HCT116 (cell line): ENCODE data around the gene CALD1. TPM values are rescaled to one million over a fixed set of nuclear protein-coding genes. Genes with fewer than 3 reads are reported as not detected.

Experiments
- ATAC-seq: fragments of 200-7000 bp; cut with Tn5 transposase; 2 replicates; pipeline ENCODE4 v1.9.1; 2020; ENCODE audit warnings: mild to moderate bottlenecking, moderate library complexity
- BruUV-seq: library from RNA; stranded (reverse); fragments of 400-500 nt; replicated peaks from 2 replicates; lab custom pipeline; 2021; lab: Mats Ljungman, UMichigan
- CTCF ChIA-PET: fragments of 300-600 bp; sonication (Branson Sonifier 250); formaldehyde crosslinking; loops from one replicate; lab custom pipeline; 2021; ENCODE audit warnings: antibody characterized with exemption; lab: Charles Lee
- POLR2A ChIA-PET: fragments of 300-600, 350-600 bp; sonication (Branson Sonifier 250); formaldehyde crosslinking; loops from one replicate; lab custom pipeline; 2021; ENCODE audit warnings: antibody characterized with exemption; lab: Charles Lee
- RAD21 ChIA-PET, 2 experiments: fragments of 300-600 bp; sonication (Branson Sonifier 250); formaldehyde crosslinking; loops; one replicate each; lab custom pipeline; 2023; ENCODE audit warnings: low total read pairs in 2 of 2; ENCODE audit not compliant: uncharacterized antibody in 2 of 2, unreplicated experiment in 2 of 2, low non-redundant PET in 1 of 2; lab: Charles Lee
- DNase-seq: peaks from one replicate; pipeline ENCODE4 v3.0.0-alpha.2; 2010; ENCODE audit warnings: low read depth, low spot score
- H2AFZ ChIP-seq: fragments of 200-600 bp; shearing (Covaris generic), sonication (generic); 2 replicates; pipeline ENCODE4 v1.6.1; 2017; ENCODE audit warnings: low read depth, mixed run types, mixed read lengths, antibody characterized with exemption, low read length; ENCODE audit not compliant: poor library complexity, severe bottlenecking
- H3K27ac ChIP-seq: 2 replicates; pipeline ENCODE4 v1.5.1; 2012; ENCODE audit warnings: low read depth, low read length
- H3K27me3 ChIP-seq: fragments of 200-600 bp; sonication (generic); 2 replicates; pipeline ENCODE4 v1.6.1; 2016; ENCODE audit warnings: mixed run types, low read length, mixed read lengths; ENCODE audit not compliant: insufficient read depth
- H3K36me3 ChIP-seq, 2 experiments: fragments of 200-500 bp in 1 of 2; fragments of 200-600 bp in 1 of 2; sonication (Bioruptor generic) in 1 of 2; sonication (generic) in 1 of 2; 2 replicates each; pipeline versions ENCODE4 v1.5.1 to v1.6.1; 2014 to 2016; ENCODE audit warnings: low read length in 2 of 2, inconsistent platforms in 1 of 2, mixed read lengths in 1 of 2, mixed run types in 1 of 2; ENCODE audit not compliant: insufficient read depth in 2 of 2, control insufficient read depth in 1 of 2
- H3K4me1 ChIP-seq, 2 experiments: fragments of 200-600 bp in 1 of 2; sonication (generic) in 1 of 2; 2 replicates each; pipeline versions ENCODE4 v1.5.1 to v1.6.1; 2012 to 2017; ENCODE audit warnings: low read length in 2 of 2, inconsistent platforms in 1 of 2, mild to moderate bottlenecking in 1 of 2, mixed read lengths in 1 of 2, mixed run types in 1 of 2, moderate library complexity in 1 of 2; ENCODE audit not compliant: insufficient read depth in 2 of 2, control insufficient read depth in 1 of 2
- H3K4me2 ChIP-seq: fragments of 200-600 bp; sonication (generic); 2 replicates; pipeline ENCODE4 v1.6.1; 2017; ENCODE audit warnings: mixed run types, low read length, mixed read lengths
- H3K4me3 ChIP-seq, 2 experiments: fragments of 200-600 bp in 1 of 2; sonication (generic) in 1 of 2; replicated peaks in 1 of 2; 2 replicates each; pipeline ENCODE4 v1.5.1; 2011 to 2016; ENCODE audit warnings: low read length in 2 of 2, control low read depth in 1 of 2, low read depth in 1 of 2, mild to moderate bottlenecking in 1 of 2, mixed read lengths in 1 of 2, mixed run types in 1 of 2
- H3K79me2 ChIP-seq: fragments of 200-600 bp; sonication (generic); 2 replicates; pipeline ENCODE4 v1.6.1; 2017; ENCODE audit warnings: mild to moderate bottlenecking, mixed run types, low read length, moderate library complexity, mixed read lengths; ENCODE audit not compliant: insufficient read depth
- H3K9ac ChIP-seq: fragments of 200-600 bp; sonication (generic); 2 replicates; pipeline ENCODE4 v1.6.1; 2016; ENCODE audit warnings: low read length, mixed read lengths
- H3K9me2 ChIP-seq: fragments of 200-600 bp; sonication (generic), shearing (Covaris generic); 2 replicates; pipeline ENCODE4 v1.6.1; 2017; ENCODE audit warnings: mixed run types, mild to moderate bottlenecking, moderate library complexity; ENCODE audit not compliant: insufficient read depth
- H3K9me3 ChIP-seq, 2 experiments: fragments of 200-500 bp in 1 of 2; fragments of 200-600 bp in 1 of 2; sonication (Bioruptor generic) in 1 of 2; sonication (generic) in 1 of 2; 2 replicates each; pipeline ENCODE4 v1.6.1; 2014 to 2017; ENCODE audit warnings: low read length in 2 of 2, mixed read lengths in 2 of 2, inconsistent platforms in 1 of 2, low read depth in 1 of 2, mild to moderate bottlenecking in 1 of 2, mixed run types in 1 of 2, moderate library complexity in 1 of 2; ENCODE audit not compliant: control insufficient read depth in 1 of 2, insufficient read depth in 1 of 2
- H4K20me1 ChIP-seq: fragments of 200-600 bp; sonication (generic), shearing (Covaris generic); 2 replicates; pipeline ENCODE4 v1.6.1; 2017; ENCODE audit warnings: mixed run types, mild to moderate bottlenecking, moderate library complexity; ENCODE audit not compliant: insufficient read depth
- ATF3 ChIP-seq: IDR thresholded peaks from 2 replicates; pipeline ENCODE4 v1.6.1; 2012
- CBX3 ChIP-seq: IDR thresholded peaks from 2 replicates; pipeline ENCODE4 v1.6.1; 2012; ENCODE audit warnings: low read depth
- CEBPB ChIP-seq: IDR thresholded peaks from 2 replicates; pipeline ENCODE4 v1.6.1; 2012; ENCODE audit warnings: low read depth
- CTCF ChIP-seq, 3 experiments: fragments of 200-600 bp in 1 of 3; sonication (generic) in 1 of 3; IDR thresholded peaks in 2 of 3; conservative IDR thresholded peaks in 1 of 3; 2 replicates each; pipeline ENCODE4 v1.5.1; 2012 to 2017; ENCODE audit warnings: low read depth in 2 of 3, low read length in 2 of 3, antibody characterized with exemption in 1 of 3, borderline replicate concordance in 1 of 3, control low read depth in 1 of 3, mild to moderate bottlenecking in 1 of 3, mixed read lengths in 1 of 3, mixed run types in 1 of 3, moderate library complexity in 1 of 3; ENCODE audit not compliant: insufficient read depth in 1 of 3
- EGR1 ChIP-seq: IDR thresholded peaks from 2 replicates; pipeline ENCODE4 v1.6.1; 2012; ENCODE audit warnings: low read depth
- ELF1 ChIP-seq: IDR thresholded peaks from 2 replicates; pipeline ENCODE4 v1.6.1; 2012; ENCODE audit warnings: low read depth, borderline replicate concordance
- EZH2 ChIP-seq: fragments of 200-600 bp; sonication (generic); IDR thresholded peaks from 2 replicates; pipeline ENCODE4 v1.6.1; 2017; ENCODE audit warnings: antibody characterized with exemption, mixed run types
- EZH2phosphoT487 ChIP-seq: fragments of 200-600 bp; IDR thresholded peaks from 2 replicates; pipeline ENCODE4 v1.6.1; 2018; ENCODE audit warnings: antibody characterized with exemption, borderline replicate concordance
- FOSL1 ChIP-seq: IDR thresholded peaks from 2 replicates; pipeline ENCODE4 v1.6.1; 2012; ENCODE audit warnings: low read depth
- POLR2AphosphoS5 ChIP-seq: IDR thresholded peaks from 2 replicates; pipeline ENCODE4 v1.6.1; 2011; ENCODE audit warnings: mild to moderate bottlenecking, low read depth, low read length, moderate library complexity
- REST ChIP-seq: IDR thresholded peaks from 2 replicates; pipeline ENCODE4 v1.6.1; 2012; ENCODE audit warnings: low read depth
- SIN3A ChIP-seq: IDR thresholded peaks from 2 replicates; pipeline ENCODE4 v1.6.1; 2012; ENCODE audit warnings: low read depth
- SP1 ChIP-seq: IDR thresholded peaks from 2 replicates; pipeline ENCODE4 v1.6.1; 2012; ENCODE audit warnings: low read depth
- YY1 ChIP-seq: IDR thresholded peaks from 2 replicates; pipeline ENCODE4 v1.6.1; 2011; ENCODE audit warnings: low read length, low read depth, moderate library complexity, mild to moderate bottlenecking; ENCODE audit not compliant: insufficient replicate concordance; ENCODE audit errors: extremely low read depth
- intact Hi-C: fragments of 100-400 bp; cut with micrococcal nuclease; formaldehyde crosslinking; loops from 2 replicates; pipeline ENCODE4 v1.10.0; 2022
- total RNA-seq: library from RNA; stranded (reverse); gene quantifications from one replicate; pipeline ENCODE4 v1.2.1, GENCODE V29; 2021; ENCODE audit not compliant: unreplicated experiment

Gene CALD1
- total RNA-seq, 1 experiment from 2014 or later = 66.8 TPM

- Histone ChIP-seq H3K4me3 (no peak overlapping the region), H3K79me2 (peaks cover 18% of the 10 kb centered on the region)
- BruUV-seq = no TSS peak
Observed at GRCh38 chr7:134907000-134907399, 127.6 kb downstream of the CALD1 start.

GRCh38 chr7:134907639-134908038 lies 128.2 kb downstream of the CALD1 start:
- intact Hi-C loops = no loop called here
- Histone ChIP-seq H3K4me2 (no peak overlapping the region), H3K79me2 (peaks cover 13% of the 10 kb centered on the region; the same call in 1 of the 2 replicates), H3K4me1 (peaks cover 0 to 4% of the 10 kb centered on the region in 2 experiments; a peak in 2 of 4 replicates), H3K36me3 (no peaks in the 10 kb centered on the region), H3K9me2 (no peaks in the 10 kb centered on the region), H3K9ac (no peak overlapping the region), H3K27ac (no peak overlapping the region), H3K9me3 (no peaks in the 10 kb centered on the region), H2AFZ (no peak overlapping the region), H3K4me3 (no peak overlapping the region), H3K27me3 (no peaks in the 10 kb centered on the region), H4K20me1 (no peaks in the 10 kb centered on the region)
- CTCF ChIA-PET = no interaction called here
- ATAC-seq (no peak), DNase-seq (no peak)
- POLR2A ChIA-PET = no interaction called here
- no TSS peak for BruUV-seq
- RAD21 ChIA-PET = no interaction called here
- TF ChIP-seq REST (no peak), EGR1 (no peak), POLR2AphosphoS5 (no peak), CEBPB (no peak), CBX3 (no peak), CTCF (IDR thresholded peaks at IDR 0.05 in 2 of 3, conservative IDR thresholded peaks at IDR 0.05 in 1 of 3; ENCODE audit: borderline replicate concordance in 1 of 3, insufficient read depth in 1 of 3, low read depth in 2 of 3, low read length in 2 of 3) (no peak), EZH2 (no peak), FOSL1 (no peak), EZH2phosphoT487 (no peak), ELF1 (no peak), SP1 (no peak), ATF3 (no peak), SIN3A (no peak), YY1 (no peak)

More at GRCh38 chr7:134907000-134907399, 127.6 kb downstream of the CALD1 start:
- intact Hi-C loops = no loop called here
- H3K9ac ChIP-seq = no peak overlapping the region
- H4K20me1 ChIP-seq = no peaks in the 10 kb centered on the region
- ChIA-PET RAD21 (no interaction called here), POLR2A (no interaction called here), CTCF (no interaction called here)
- no peaks in the 10 kb centered on the region for H3K27me3 ChIP-seq
- no peak for ATAC-seq
- peaks cover 0 to 4% of the 10 kb centered on the region in 2 experiments; a peak in 2 of 4 replicates for H3K4me1 ChIP-seq
- H3K9me2 ChIP-seq = no peaks in the 10 kb centered on the region
- DNase-seq = no peak
- no peak overlapping the region for H3K4me2 ChIP-seq
- H3K36me3 ChIP-seq = no peaks in the 10 kb centered on the region
- no peaks in the 10 kb centered on the region for H3K9me3 ChIP-seq
- H3K27ac ChIP-seq = no peak overlapping the region
- no peak overlapping the region for H2AFZ ChIP-seq
- TF ChIP-seq ELF1 = no peak
